COLO668 (cell line): Measurements from ENCODE around the gene RASGRF1.
"Not testable (repeated sequence)": the region's sequence is repeated elsewhere in the genome, so short reads cannot be mapped to it uniquely, and the experiment has no call there.

ENCODE experiments used
- DNase-seq: peaks from one replicate; lab custom pipeline; 2025; ENCODE audit not compliant: unreplicated experiment; lab: John Stamatoyannopoulos, UW

Gene RASGRF1

GRCh38 chr15:79041601-79042168 lies 48.9 kb downstream of the RASGRF1 start:
- DNase-seq = no peak

- DNase-seq = no peak
Observed at GRCh38 chr15:79037848-79038247, 52.7 kb downstream of the RASGRF1 start.

- no peak for DNase-seq
Observed at GRCh38 chr15:79036323-79036722, 54.3 kb downstream of the RASGRF1 start.

GRCh38 chr15:79035814-79036213 lies 54.8 kb downstream of the RASGRF1 start:
- DNase-seq = no peak

- no peak for DNase-seq
Observed at GRCh38 chr15:79035111-79035601, 55.4 kb downstream of the RASGRF1 start.

- no peak for DNase-seq
Observed at GRCh38 chr15:79034284-79034683, 56.3 kb downstream of the RASGRF1 start.

- no peak for DNase-seq
Observed at GRCh38 chr15:79032656-79033055, 57.9 kb downstream of the RASGRF1 start.

- DNase-seq = no peak
Observed at GRCh38 chr15:79031821-79032220, 58.8 kb downstream of the RASGRF1 start.

GRCh38 chr15:79031201-79031600 lies 59.4 kb downstream of the RASGRF1 start:
- no peak for DNase-seq

- DNase-seq = no peak
Observed at GRCh38 chr15:79030470-79030869, 60.1 kb downstream of the RASGRF1 start.

- peak; percentile 33 for DNase-seq
Observed at GRCh38 chr15:79028411-79028964, 62.1 kb downstream of the RASGRF1 start.

- no peak for DNase-seq
Observed at GRCh38 chr15:79027532-79028410, 62.8 kb downstream of the RASGRF1 start.

GRCh38 chr15:79025802-79026201 lies 64.8 kb downstream of the RASGRF1 start:
- DNase-seq = no peak

- no peak for DNase-seq
Observed at GRCh38 chr15:79025201-79025600, 65.4 kb downstream of the RASGRF1 start.

- DNase-seq = not testable (repeated sequence)
Observed at GRCh38 chr15:79024493-79024892, 66.1 kb downstream of the RASGRF1 start.

GRCh38 chr15:79023918-79024317 lies 66.7 kb downstream of the RASGRF1 start:
- no peak for DNase-seq

- DNase-seq = no peak
Observed at GRCh38 chr15:79023546-79023890, 67.1 kb downstream of the RASGRF1 start.

- DNase-seq = no peak
Observed at GRCh38 chr15:79018960-79019359, 71.6 kb downstream of the RASGRF1 start.

- DNase-seq = no peak
Observed at GRCh38 chr15:79017953-79018352, 72.6 kb downstream of the RASGRF1 start.

GRCh38 chr15:79016527-79017170 lies 73.9 kb downstream of the RASGRF1 start:
- DNase-seq = no peak

- DNase-seq = no peak
Observed at GRCh38 chr15:79015416-79015815, 75.2 kb downstream of the RASGRF1 start.

- DNase-seq = no peak
Observed at GRCh38 chr15:79010278-79010677, 80.3 kb downstream of the RASGRF1 start.
